ENCODE measurements around the gene KIF21A.

DNA sequence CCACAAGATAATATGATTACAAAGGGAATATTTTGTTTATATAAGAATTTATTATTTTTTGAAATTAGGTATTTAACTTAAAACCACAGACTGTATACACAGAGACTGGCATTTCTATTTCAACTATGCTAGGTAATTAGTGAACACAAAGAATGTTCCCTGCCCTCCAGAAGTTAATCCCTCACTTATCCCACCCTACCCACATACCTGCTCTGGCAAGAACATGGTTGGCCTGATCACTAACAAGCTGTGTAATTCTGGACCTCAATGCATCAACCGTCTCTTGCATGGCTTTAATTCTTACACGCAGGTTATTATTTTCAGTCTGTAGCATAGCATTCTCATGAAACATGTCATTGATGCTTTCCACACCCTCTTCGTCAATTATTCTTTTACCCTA, 85.9 kb downstream of the KIF21A start:
- TF ChIP-seq ZNF24 (IDR thresholded peaks at IDR 0.05): no peak
- TF ChIP-seq, protein P1, sequence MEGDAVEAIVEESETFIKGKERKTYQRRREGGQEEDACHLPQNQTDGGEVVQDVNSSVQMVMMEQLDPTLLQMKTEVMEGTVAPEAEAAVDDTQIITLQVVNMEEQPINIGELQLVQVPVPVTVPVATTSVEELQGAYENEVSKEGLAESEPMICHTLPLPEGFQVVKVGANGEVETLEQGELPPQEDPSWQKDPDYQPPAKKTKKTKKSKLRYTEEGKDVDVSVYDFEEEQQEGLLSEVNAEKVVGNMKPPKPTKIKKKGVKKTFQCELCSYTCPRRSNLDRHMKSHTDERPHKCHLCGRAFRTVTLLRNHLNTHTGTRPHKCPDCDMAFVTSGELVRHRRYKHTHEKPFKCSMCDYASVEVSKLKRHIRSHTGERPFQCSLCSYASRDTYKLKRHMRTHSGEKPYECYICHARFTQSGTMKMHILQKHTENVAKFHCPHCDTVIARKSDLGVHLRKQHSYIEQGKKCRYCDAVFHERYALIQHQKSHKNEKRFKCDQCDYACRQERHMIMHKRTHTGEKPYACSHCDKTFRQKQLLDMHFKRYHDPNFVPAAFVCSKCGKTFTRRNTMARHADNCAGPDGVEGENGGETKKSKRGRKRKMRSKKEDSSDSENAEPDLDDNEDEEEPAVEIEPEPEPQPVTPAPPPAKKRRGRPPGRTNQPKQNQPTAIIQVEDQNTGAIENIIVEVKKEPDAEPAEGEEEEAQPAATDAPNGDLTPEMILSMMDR (CRISPR knock-in tag; IDR thresholded peaks at IDR 0.05): no peak
- TF ChIP-seq YY1 (IDR thresholded peaks at IDR 0.05; ENCODE audit: insufficient read depth, insufficient replicate concordance, low read depth, low read length): no peak
- TF ChIP-seq ATF1 (CRISPR knock-in tag; IDR thresholded peaks at IDR 0.05): no peak
- TF ChIP-seq MED13 (CRISPR knock-in tag; IDR thresholded peaks at IDR 0.05): no peak
- no peak for TF ChIP-seq SP1 (IDR thresholded peaks at IDR 0.05)
- TF ChIP-seq SP1 (CRISPR knock-in tag; IDR thresholded peaks at IDR 0.05): no peak
- no peak for TF ChIP-seq JUN (CRISPR knock-in tag; IDR thresholded peaks at IDR 0.05)
- no peak for TF ChIP-seq ZBTB3 (CRISPR knock-in tag; IDR thresholded peaks at IDR 0.05; ENCODE audit: borderline replicate concordance, low read depth)
